ENCODE data around the gene TEAD4.

DNA sequence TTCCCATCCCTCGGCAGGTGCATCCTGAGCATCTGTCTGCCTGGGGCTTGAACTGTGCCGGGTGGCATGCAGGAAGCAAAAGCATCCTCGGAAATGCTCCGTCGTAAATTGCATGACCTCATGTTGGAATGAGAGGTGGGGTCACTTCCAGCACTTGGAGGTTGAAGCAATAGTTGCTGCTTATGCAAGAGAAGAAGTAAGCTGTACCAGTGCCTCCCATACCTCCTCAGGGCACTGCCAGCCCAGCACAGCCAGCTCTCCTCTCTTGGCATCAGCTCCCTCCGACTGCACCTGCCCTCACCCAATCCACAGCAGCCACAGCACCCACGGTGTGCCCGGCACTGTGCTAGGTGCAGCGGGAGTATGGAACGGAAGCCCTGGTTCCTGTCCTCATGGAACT lies 11.5 kb downstream of the TEAD4 start:
- TF ChIP-seq, protein P1, sequence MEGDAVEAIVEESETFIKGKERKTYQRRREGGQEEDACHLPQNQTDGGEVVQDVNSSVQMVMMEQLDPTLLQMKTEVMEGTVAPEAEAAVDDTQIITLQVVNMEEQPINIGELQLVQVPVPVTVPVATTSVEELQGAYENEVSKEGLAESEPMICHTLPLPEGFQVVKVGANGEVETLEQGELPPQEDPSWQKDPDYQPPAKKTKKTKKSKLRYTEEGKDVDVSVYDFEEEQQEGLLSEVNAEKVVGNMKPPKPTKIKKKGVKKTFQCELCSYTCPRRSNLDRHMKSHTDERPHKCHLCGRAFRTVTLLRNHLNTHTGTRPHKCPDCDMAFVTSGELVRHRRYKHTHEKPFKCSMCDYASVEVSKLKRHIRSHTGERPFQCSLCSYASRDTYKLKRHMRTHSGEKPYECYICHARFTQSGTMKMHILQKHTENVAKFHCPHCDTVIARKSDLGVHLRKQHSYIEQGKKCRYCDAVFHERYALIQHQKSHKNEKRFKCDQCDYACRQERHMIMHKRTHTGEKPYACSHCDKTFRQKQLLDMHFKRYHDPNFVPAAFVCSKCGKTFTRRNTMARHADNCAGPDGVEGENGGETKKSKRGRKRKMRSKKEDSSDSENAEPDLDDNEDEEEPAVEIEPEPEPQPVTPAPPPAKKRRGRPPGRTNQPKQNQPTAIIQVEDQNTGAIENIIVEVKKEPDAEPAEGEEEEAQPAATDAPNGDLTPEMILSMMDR (IDR thresholded peaks at IDR 0.05; ENCODE audit: poor library complexity): no peak
- no peak for TF ChIP-seq EZH2 (IDR thresholded peaks at IDR 0.05; ENCODE audit: borderline replicate concordance)

Data from hepatocyte (in vitro differentiated cells).